Panc1 (cell line): Measurements from ENCODE around the gene CDC14B. TPM values are rescaled to one million over a fixed set of nuclear protein-coding genes. Genes with fewer than 3 reads are reported as not detected.

Experiments
- ATAC-seq: fragments of 200-7000 bp; cut with Tn5 transposase; 2 replicates; pipeline ENCODE4 v1.9.1; 2020; ENCODE audit warnings: mild to moderate bottlenecking, moderate library complexity
- BruUV-seq: library from RNA; stranded (reverse); fragments of 400-500 nt; replicated peaks from 2 replicates; lab custom pipeline; 2021; lab: Mats Ljungman, UMichigan
- CTCF ChIA-PET: fragments of 300-600 bp; sonication (Branson Sonifier 250); formaldehyde crosslinking; loops from one replicate; lab custom pipeline; 2022; ENCODE audit warnings: antibody characterized with exemption; lab: Charles Lee
- POLR2A ChIA-PET: fragments of 300-600 bp; sonication (Branson Sonifier 250); formaldehyde crosslinking; loops from one replicate; lab custom pipeline; 2022; ENCODE audit warnings: antibody characterized with exemption; lab: Charles Lee
- DNase-seq: peaks from one replicate; pipeline ENCODE4 v3.0.0-alpha.2; 2010; ENCODE audit warnings: low read depth, low spot score
- H3K27ac ChIP-seq: 2 replicates; pipeline ENCODE4 v1.5.1; 2011; ENCODE audit warnings: mild to moderate bottlenecking, low read length, inconsistent platforms
- H3K27me3 ChIP-seq: fragments of 200-500 bp; sonication (Bioruptor generic); 2 replicates; pipeline ENCODE4 v1.6.0; 2014; ENCODE audit warnings: low read length, inconsistent platforms; ENCODE audit not compliant: control insufficient read depth, insufficient read depth
- H3K36me3 ChIP-seq: fragments of 200-500 bp; sonication (Bioruptor generic); 2 replicates; pipeline ENCODE4 v1.5.1; 2014; ENCODE audit warnings: inconsistent platforms, mild to moderate bottlenecking, low read length, moderate library complexity; ENCODE audit not compliant: control insufficient read depth, insufficient read depth
- H3K4me1 ChIP-seq: 2 replicates; pipeline ENCODE4 v1.5.1; 2011; ENCODE audit warnings: inconsistent platforms, mild to moderate bottlenecking, low read length, moderate library complexity; ENCODE audit not compliant: control insufficient read depth, insufficient read depth
- H3K4me3 ChIP-seq, 2 experiments: 2 replicates each; pipeline ENCODE4 v1.5.1; 2011 to 2012; ENCODE audit warnings: low read depth in 2 of 2, low read length in 2 of 2, mild to moderate bottlenecking in 2 of 2, inconsistent platforms in 1 of 2, moderate library complexity in 1 of 2
- H3K9me3 ChIP-seq: fragments of 200-500 bp; sonication (Bioruptor generic); 2 replicates; pipeline ENCODE4 v1.5.1; 2014; ENCODE audit warnings: low read depth, mild to moderate bottlenecking, inconsistent platforms, low read length, moderate library complexity; ENCODE audit not compliant: control insufficient read depth, insufficient read depth
- CTCF ChIP-seq: fragments of 450-650 bp; IDR thresholded peaks from 2 replicates; pipeline ENCODE4 v1.5.1; 2017; ENCODE audit warnings: mild to moderate bottlenecking
- POLR2AphosphoS5 ChIP-seq: IDR thresholded peaks from 2 replicates; pipeline ENCODE4 v1.6.1; 2012; ENCODE audit warnings: mild to moderate bottlenecking, low read depth, low read length, moderate library complexity
- REST ChIP-seq, 2 experiments: IDR thresholded peaks; 2 replicates each; pipeline ENCODE4 v1.6.1; 2011 to 2012; ENCODE audit warnings: low read depth in 2 of 2, control low read depth in 1 of 2, low read length in 1 of 2, mild to moderate bottlenecking in 1 of 2, moderate library complexity in 1 of 2; ENCODE audit not compliant: insufficient read depth in 1 of 2
- SIN3A ChIP-seq: IDR thresholded peaks from 2 replicates; pipeline ENCODE4 v1.6.1; 2012; ENCODE audit warnings: low read depth, mild to moderate bottlenecking, low read length, moderate library complexity, borderline replicate concordance; ENCODE audit not compliant: insufficient read depth
- TCF7L2 ChIP-seq: IDR thresholded peaks from 2 replicates; pipeline ENCODE4 v1.6.1; 2011; ENCODE audit warnings: mild to moderate bottlenecking, low read depth, low read length, inconsistent platforms
- in situ Hi-C: cut with HindIII; loops from 2 replicates; pipeline ENCODE4 v1.10.0; 2016; ENCODE audit warnings: low sequenced_read_pairs, low pct_unique_long_range_greater_than_20kb
- intact Hi-C: fragments of 100-400 bp; cut with micrococcal nuclease; formaldehyde crosslinking; loops from one replicate; pipeline ENCODE4 v1.10.0; 2022; ENCODE audit not compliant: unreplicated experiment
- total RNA-seq: library from RNA; stranded (reverse); gene quantifications from one replicate; pipeline ENCODE4 v1.2.1, GENCODE V29; 2021; ENCODE audit not compliant: unreplicated experiment

The CDC14B gene
- total RNA-seq, 1 experiment from 2014 or later, result 11.8 TPM

DNA sequence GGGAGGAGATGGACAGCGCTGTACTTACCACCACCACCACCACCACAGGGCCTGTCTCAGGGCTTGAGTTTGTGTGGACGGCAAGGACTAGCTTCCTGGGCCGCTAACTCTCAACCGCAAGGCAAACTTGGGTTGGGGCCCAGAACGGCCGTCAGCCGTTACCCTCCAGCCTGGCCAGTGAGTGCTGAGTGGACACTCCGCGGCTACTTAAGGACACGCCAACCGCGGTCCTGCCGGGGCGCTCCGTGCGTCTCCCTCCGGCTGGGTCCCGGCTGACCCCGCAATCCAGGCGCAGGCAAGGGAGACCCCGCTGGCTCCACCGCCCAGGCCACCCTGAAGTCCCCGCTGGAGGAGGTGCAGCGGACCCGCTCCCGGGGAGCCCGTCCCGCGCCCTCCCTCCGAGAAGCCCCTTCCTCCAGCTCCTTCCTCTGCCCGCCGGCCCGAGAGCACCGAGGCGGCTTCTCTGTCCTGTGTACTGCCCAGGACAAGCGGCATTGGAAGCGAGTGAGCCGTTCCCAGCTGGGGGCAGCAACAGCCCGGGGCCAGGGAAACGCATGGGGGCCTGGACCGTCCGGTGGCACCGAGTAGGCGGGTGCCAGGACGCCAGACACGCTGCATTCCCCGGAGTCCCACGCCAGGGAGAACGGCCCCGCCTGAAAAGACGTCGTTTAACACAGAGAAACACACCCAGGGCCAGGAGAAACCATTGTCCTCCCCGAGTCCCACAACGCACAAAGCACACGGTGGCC is 123.1 kb downstream of the CDC14B start:
- CTCF ChIA-PET, result no interaction called here
- ATAC-seq, result no peak
- DNase-seq, result no peak

DNA sequence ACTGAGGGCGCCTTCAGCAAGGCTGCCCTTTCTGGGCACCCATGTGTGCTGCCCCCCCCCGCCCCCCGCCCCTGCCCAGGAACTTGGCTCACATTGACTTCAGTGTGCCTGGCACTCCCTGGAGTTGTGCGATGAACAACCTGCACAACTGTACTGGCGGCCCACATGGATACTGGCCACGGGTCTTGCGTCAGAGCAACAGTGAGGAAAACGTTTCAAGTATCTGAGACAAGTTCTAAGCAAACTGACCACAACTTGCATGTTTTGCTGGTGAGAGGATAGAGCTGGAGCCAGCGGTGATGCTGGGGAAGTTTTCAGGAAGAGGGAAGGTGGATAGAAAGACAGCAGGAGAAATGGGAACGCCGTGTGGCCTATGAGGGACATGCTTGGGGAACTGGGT is 124.3 kb downstream of the CDC14B start:
- ChIA-PET POLR2A (no interaction called here), CTCF (no interaction called here)
- DNase-seq (no peak), ATAC-seq (no peak)
- no peaks in the 10 kb centered on the region for H3K9me3 ChIP-seq
- H3K27me3 ChIP-seq, result no peaks in the 10 kb centered on the region
- no peak overlapping the region for H3K27ac ChIP-seq
- TF ChIP-seq SIN3A, result no peak
- TF ChIP-seq POLR2AphosphoS5, result no peak
- TF ChIP-seq REST (IDR thresholded peaks at IDR 0.05; ENCODE audit: insufficient read depth in 1 of 2, low read depth in 2 of 2, low read length in 1 of 2), result no peak
- no peak for TF ChIP-seq TCF7L2
- no peak for TF ChIP-seq CTCF
- intact Hi-C loops, result no loop called here
- in situ Hi-C loops, result no loop called here
- no peak overlapping the region for H3K4me3 ChIP-seq
- H3K4me1 ChIP-seq, result no peaks in the 10 kb centered on the region
- no TSS peak for BruUV-seq
- H3K36me3 ChIP-seq, result peaks cover 5% of the 10 kb centered on the region; the same call in 1 of the 2 replicates

More for the DNA sequence above, 123.1 kb downstream of the CDC14B start:
- intact Hi-C loops, result no loop called here
- no TSS peak for BruUV-seq
- no peaks in the 10 kb centered on the region for H3K9me3 ChIP-seq
- H3K27ac ChIP-seq, result no peak overlapping the region
- H3K27me3 ChIP-seq, result no peaks in the 10 kb centered on the region
- POLR2A ChIA-PET, result no interaction called here
- no peaks in the 10 kb centered on the region for H3K36me3 ChIP-seq
- H3K4me3 ChIP-seq, result no peak overlapping the region
- in situ Hi-C loops, result no loop called here
- H3K4me1 ChIP-seq, result no peaks in the 10 kb centered on the region
- TF ChIP-seq POLR2AphosphoS5, result no peak
- no peak for TF ChIP-seq TCF7L2
- TF ChIP-seq CTCF, result no peak
